CD14-positive monocyte (primary cell): Measurements from ENCODE around the gene RYR2. TPM values are rescaled to one million over a fixed set of nuclear protein-coding genes. Genes with fewer than 3 reads are reported as not detected.

Experiments used
- DNase-seq, 3 donors: peaks; one replicate each; pipeline ENCODE4 v3.0.0-alpha.2; 2011 to 2022
- H2AFZ ChIP-seq: 2 replicates; pipeline ENCODE4 v1.6.0; 2012; ENCODE audit warnings: mild to moderate bottlenecking, low read depth, low read length, inconsistent platforms; ENCODE audit not compliant: insufficient read depth, poor library complexity, severe bottlenecking
- H3K27ac ChIP-seq, 2 donors: 1 replicate in 1 of 2; 2 replicates in 1 of 2; pipeline ENCODE4 v1.5.1; 2012 to 2013; ENCODE audit warnings: low read length in 2 of 2, control low read depth in 1 of 2, inconsistent platforms in 1 of 2, low read depth in 1 of 2, mild to moderate bottlenecking in 1 of 2
- H3K27me3 ChIP-seq, 2 donors: one replicate each; pipeline versions ENCODE4 v1.6.0 to v1.6.1; 2011 to 2013; ENCODE audit warnings: low read length in 2 of 2; ENCODE audit not compliant: control insufficient read depth in 2 of 2, insufficient read depth in 2 of 2
- H3K36me3 ChIP-seq, 2 donors: replicated peaks in 1 of 2; 1 replicate in 1 of 2; 2 replicates in 1 of 2; pipeline versions ENCODE4 v1.5.1 to v1.6.1; 2012 to 2013; ENCODE audit warnings: low read length in 2 of 2, control low read depth in 1 of 2, inconsistent platforms in 1 of 2, mild to moderate bottlenecking in 1 of 2; ENCODE audit not compliant: insufficient read depth in 2 of 2, control insufficient read depth in 1 of 2
- H3K4me1 ChIP-seq, 2 donors: 1 replicate in 1 of 2; 2 replicates in 1 of 2; pipeline versions ENCODE4 v1.5.1 to v1.6.1; 2012 to 2013; ENCODE audit warnings: low read length in 2 of 2, control low read depth in 1 of 2, inconsistent platforms in 1 of 2, mild to moderate bottlenecking in 1 of 2, moderate library complexity in 1 of 2; ENCODE audit not compliant: insufficient read depth in 2 of 2, control insufficient read depth in 1 of 2
- H3K4me2 ChIP-seq: replicated peaks from 2 replicates; pipeline ENCODE3; 2012; ENCODE audit warnings: low read length, moderate library complexity, mild to moderate bottlenecking; ENCODE audit not compliant: poor library complexity, severe bottlenecking; ENCODE audit errors: extremely low read depth
- H3K4me3 ChIP-seq, 3 experiments: fragments of 200-600 bp in 1 of 3; sonication (generic) in 1 of 3; replicated peaks in 1 of 3; 1 replicate in 2 of 3; 2 replicates in 1 of 3; pipeline ENCODE4 v1.5.1; 2011 to 2013; ENCODE audit warnings: low read length in 3 of 3, mild to moderate bottlenecking in 3 of 3, control low read depth in 2 of 3, low read depth in 2 of 3, inconsistent platforms in 1 of 3, moderate library complexity in 1 of 3
- H3K79me2 ChIP-seq: 2 replicates; pipeline ENCODE4 v1.6.0; 2012; ENCODE audit warnings: mild to moderate bottlenecking, control low read depth, inconsistent platforms, low read length, moderate library complexity; ENCODE audit not compliant: insufficient read depth
- H3K9ac ChIP-seq: 2 replicates; pipeline ENCODE4 v1.6.0; 2017; ENCODE audit warnings: low read length, mild to moderate bottlenecking; ENCODE audit not compliant: insufficient read depth, poor library complexity, severe bottlenecking
- H3K9me3 ChIP-seq, 2 donors: replicated peaks in 1 of 2; 1 replicate in 1 of 2; 2 replicates in 1 of 2; pipeline versions ENCODE4 v1.5.1 to v1.6.1; 2012 to 2013; ENCODE audit warnings: low read length in 2 of 2, control low read depth in 1 of 2; ENCODE audit not compliant: control insufficient read depth in 1 of 2, insufficient read depth in 1 of 2
- H4K20me1 ChIP-seq: 2 replicates; pipeline ENCODE4 v1.6.0; 2012; ENCODE audit warnings: mild to moderate bottlenecking, low read length, control low read depth, moderate library complexity; ENCODE audit not compliant: insufficient read depth
- H3K27ac Mint-ChIP-seq, 7 donors: one replicate each; pipeline ENCODE4 v1.8.0; 2020; ENCODE audit warnings: mild to moderate bottlenecking in 7 of 7, mixed read lengths in 7 of 7, moderate library complexity in 6 of 7, inconsistent platforms in 2 of 7
- H3K27me3 Mint-ChIP-seq, 3 donors: one replicate each; pipeline ENCODE4 v1.8.0; 2021 to 2022; ENCODE audit warnings: low read depth in 3 of 3, mild to moderate bottlenecking in 3 of 3, mixed read lengths in 3 of 3, moderate library complexity in 3 of 3, inconsistent platforms in 1 of 3
- H3K36me3 Mint-ChIP-seq, 2 donors: one replicate each; pipeline ENCODE4 v1.8.0; 2020; ENCODE audit warnings: mixed read lengths in 2 of 2, inconsistent platforms in 1 of 2, mild to moderate bottlenecking in 1 of 2
- H3K4me1 Mint-ChIP-seq: one replicate; pipeline ENCODE4 v1.8.0; 2020; ENCODE audit warnings: mild to moderate bottlenecking, mixed read lengths
- H3K4me3 Mint-ChIP-seq, 2 donors: one replicate each; pipeline ENCODE4 v1.8.0; 2020; ENCODE audit warnings: mild to moderate bottlenecking in 2 of 2, mixed read lengths in 2 of 2, moderate library complexity in 1 of 2
- H3K9me3 Mint-ChIP-seq, 7 donors: one replicate each; pipeline ENCODE4 v1.8.0; 2020 to 2022; ENCODE audit warnings: mixed read lengths in 7 of 7, mild to moderate bottlenecking in 6 of 7, moderate library complexity in 6 of 7, inconsistent platforms in 2 of 7
- CTCF ChIP-seq: fragments of 200-600 bp; IDR thresholded peaks from one replicate; pipeline ENCODE4 v1.8.0; 2022; ENCODE audit warnings: antibody characterized with exemption, mild to moderate bottlenecking
- WGBS: methylation state at CpG from one replicate; pipeline ENCODE4 v1.1.5; 2013; ENCODE audit warnings: missing lambda C conversion rate; ENCODE audit not compliant: insufficient coverage; 5-methylcytosine and 5-hydroxymethylcytosine counted together
- intact Hi-C, 2 donors: fragments of 100-400 bp; cut with micrococcal nuclease; formaldehyde crosslinking; loops; one replicate each; pipeline versions ENCODE4 v1.15.0 to v1.15.1; 2023
- polyA plus RNA-seq, 3 donors: library from polyadenylated mRNA; depleted of rRNA in 1 of 3; unstranded in 2 of 3; stranded (reverse) in 1 of 3; fragments of 300-500 nt in 2 of 3; fragments of >200 nt in 1 of 3; fragmentation: Illumina TruSeq in 2 of 3; gene quantifications; 1 replicate in 2 of 3; 2 replicates in 1 of 3; pipeline ENCODE4 v1.2.3, GENCODE V29; 2012 to 2021

RYR2 gene
- polyA plus RNA-seq, 3 donors: not detected

GRCh38 chr1:237327061-237327460 lies 285.1 kb downstream of the RYR2 start:
- DNase-seq: no peak
- no peaks in the 10 kb centered on the region for H3K4me1 Mint-ChIP-seq
- 83% methylated on average over 2 of the region's 3 CpGs for WGBS
- no peak overlapping the region for H3K4me2 ChIP-seq
- no peak overlapping the region for H3K9ac ChIP-seq
- no peak overlapping the region for H2AFZ ChIP-seq
- H3K27me3 ChIP-seq: no peaks in the 10 kb centered on the region
- peaks cover 0 to 2% (median 2%) of the 10 kb centered on the region in 3 donors for H3K27me3 Mint-ChIP-seq
- no peaks in the 10 kb centered on the region for H3K9me3 ChIP-seq
- H3K79me2 ChIP-seq: no peaks in the 10 kb centered on the region
- H3K27ac Mint-ChIP-seq: no peak overlapping the region
- intact Hi-C loops: no loop called here
- no peaks in the 10 kb centered on the region for H3K36me3 ChIP-seq
- no peak for TF ChIP-seq CTCF
- H3K4me3 ChIP-seq: no peak overlapping the region
- no peaks in the 10 kb centered on the region for H3K4me1 ChIP-seq
- no peaks in the 10 kb centered on the region for H4K20me1 ChIP-seq
- H3K27ac ChIP-seq: no peak overlapping the region
- H3K4me3 Mint-ChIP-seq: no peak overlapping the region
- peaks cover 0 to 3% (median 0%) of the 10 kb centered on the region in 7 donors for H3K9me3 Mint-ChIP-seq
- H3K36me3 Mint-ChIP-seq: no peaks in the 10 kb centered on the region

GRCh38 chr1:237340892-237341291 lies 298.9 kb downstream of the RYR2 start:
- H3K27me3 Mint-ChIP-seq: no peaks in the 10 kb centered on the region
- intact Hi-C loops: no loop called here
- H3K9ac ChIP-seq: no peak overlapping the region

More at GRCh38 chr1:237340892-237341291, 298.9 kb downstream of the RYR2 start:
- no peaks in the 10 kb centered on the region for H3K27me3 ChIP-seq
- H3K79me2 ChIP-seq: no peaks in the 10 kb centered on the region
- no peak overlapping the region for H3K27ac Mint-ChIP-seq
- no peaks in the 10 kb centered on the region for H4K20me1 ChIP-seq
- no peak for DNase-seq
- H3K36me3 ChIP-seq: no peaks in the 10 kb centered on the region
- H3K9me3 ChIP-seq: peaks cover 0 to 3% of the 10 kb centered on the region in 2 donors
- no peaks in the 10 kb centered on the region for H3K4me1 ChIP-seq
- H3K4me3 Mint-ChIP-seq: no peak overlapping the region
- no peak for TF ChIP-seq CTCF
- no peak overlapping the region for H2AFZ ChIP-seq
- H3K9me3 Mint-ChIP-seq: peaks cover 0 to 3% (median 0%) of the 10 kb centered on the region in 7 donors
- no peak overlapping the region for H3K4me3 ChIP-seq
- H3K4me2 ChIP-seq: no peak overlapping the region
- H3K27ac ChIP-seq: no peak overlapping the region
- no peaks in the 10 kb centered on the region for H3K4me1 Mint-ChIP-seq
- no CpG with 5 or more reads among the region's 3 CpGs for WGBS
- no peaks in the 10 kb centered on the region for H3K36me3 Mint-ChIP-seq
